Keratinocyte (primary cell): ENCODE results near the gene KLHL29.

ENCODE experiments used
- CTCF ChIP-seq, 3 experiments: IDR thresholded peaks in 1 of 3; conservative IDR thresholded peaks in 1 of 3; optimal IDR thresholded peaks in 1 of 3; 2 replicates in 2 of 3; 3 replicates in 1 of 3; pipeline versions ENCODE3 to v1.5.1; 2011; ENCODE audit warnings: low read length in 3 of 3, mild to moderate bottlenecking in 3 of 3, moderate library complexity in 2 of 3, control low read depth in 1 of 3, inconsistent platforms in 1 of 3; ENCODE audit not compliant: insufficient read depth in 2 of 3; ENCODE audit errors: extremely low read depth in 1 of 3
- EZH2 ChIP-seq: IDR thresholded peaks from one replicate; pipeline ENCODE4 v1.6.1; 2012; ENCODE audit warnings: inconsistent platforms, mild to moderate bottlenecking, low read length, moderate library complexity

DNA sequence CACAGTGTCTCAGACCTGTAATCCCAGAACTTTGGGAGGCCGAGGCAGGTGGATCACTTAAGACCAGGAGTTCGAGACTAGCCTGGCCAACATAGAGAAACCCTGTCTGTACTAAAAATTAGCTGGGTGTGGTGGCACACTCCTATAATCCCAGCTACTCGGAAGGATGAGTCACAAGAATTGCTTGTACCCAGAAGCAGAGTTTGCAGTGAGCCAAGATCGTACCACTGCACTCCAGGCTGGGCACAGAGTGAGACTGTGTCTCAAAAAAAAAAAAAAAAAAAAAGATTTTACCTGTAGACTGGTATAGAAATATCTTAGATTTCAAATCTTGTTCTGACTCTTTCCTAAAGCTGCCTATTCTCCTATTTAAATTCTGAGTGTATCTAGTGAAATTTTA is 7.2 kb upstream of the KLHL29 start:
- no peak for TF ChIP-seq CTCF (optimal IDR thresholded peaks at IDR 0.05 in 1 of 3, IDR thresholded peaks at IDR 0.05 in 1 of 3, conservative IDR thresholded peaks at IDR 0.05 in 1 of 3; ENCODE audit: extremely low read depth in 1 of 3, insufficient read depth in 2 of 3, low read length in 3 of 3)
- no peak for TF ChIP-seq EZH2
